ENCODE data around the gene GSKIP. TPM values are rescaled to one million over a fixed set of nuclear protein-coding genes. Genes with fewer than 3 reads are reported as not detected.

The GSKIP gene
- total RNA-seq, 1 donor: 8.6 TPM

DNA sequence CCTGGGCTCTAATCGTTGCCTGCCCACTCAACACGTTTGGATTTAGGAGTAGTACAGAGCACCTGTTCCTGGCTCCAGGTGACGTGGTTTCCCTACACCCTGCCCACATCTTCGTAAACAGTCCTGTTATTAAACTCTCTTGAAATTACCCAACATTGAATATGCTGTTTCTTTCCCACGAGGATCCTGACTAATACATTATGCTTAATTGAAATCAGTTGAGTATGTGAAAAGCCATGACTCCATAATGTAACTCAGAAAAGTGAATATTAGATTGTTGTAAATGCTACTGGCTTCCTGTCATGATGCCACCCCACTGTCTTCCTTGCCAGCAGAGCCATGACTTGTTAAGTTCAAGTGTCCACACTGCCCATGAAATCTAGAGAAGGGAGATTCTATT is 50.2 kb downstream of the GSKIP start:
- no peak for DNase-seq (ENCODE audit: low read depth in 2 of 3, low spot score in 2 of 3)

DNA sequence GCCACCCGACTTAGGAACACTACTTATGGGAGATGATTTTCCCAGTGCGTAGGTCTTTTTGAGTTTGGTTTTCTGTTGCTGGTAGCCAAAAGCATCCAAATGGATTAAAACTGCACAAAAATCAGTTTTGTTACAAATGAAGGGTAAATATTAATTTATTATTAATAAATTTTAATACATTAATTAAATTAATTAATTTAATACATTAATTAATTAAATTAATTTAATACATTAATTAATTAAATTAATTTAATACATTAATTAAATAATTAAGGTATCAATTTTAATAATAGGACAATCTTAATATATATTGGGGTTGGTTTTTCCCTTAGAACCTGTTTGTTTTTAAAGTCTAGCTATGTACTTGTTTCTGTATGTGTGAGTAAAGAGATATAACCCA is 52.2 kb downstream of the GSKIP start:
- DNase-seq (ENCODE audit: low read depth in 2 of 3, low spot score in 2 of 3): no peak

DNA sequence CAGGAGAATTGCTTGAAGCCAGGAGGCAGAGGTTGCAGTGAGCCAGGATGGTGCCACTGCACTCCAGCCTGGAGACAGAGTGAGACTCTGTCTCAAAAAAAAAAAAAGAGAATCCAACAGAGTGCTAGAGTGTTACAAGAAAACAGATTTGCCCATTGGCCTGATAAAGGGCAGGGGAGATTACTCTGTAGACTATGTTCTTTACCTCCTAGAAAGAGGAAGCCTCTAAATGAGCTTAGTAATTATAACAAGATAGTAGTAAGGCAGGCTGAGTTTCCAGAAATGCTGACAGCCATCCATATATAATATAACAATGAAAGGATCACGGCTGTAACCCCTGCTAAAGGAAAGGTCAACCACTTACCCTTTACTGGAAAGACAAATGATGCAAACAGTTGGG is 53.0 kb downstream of the GSKIP start:
- DNase-seq (ENCODE audit: low read depth in 2 of 3, low spot score in 2 of 3): peak in 1 of 3 donors; percentile 6

DNA sequence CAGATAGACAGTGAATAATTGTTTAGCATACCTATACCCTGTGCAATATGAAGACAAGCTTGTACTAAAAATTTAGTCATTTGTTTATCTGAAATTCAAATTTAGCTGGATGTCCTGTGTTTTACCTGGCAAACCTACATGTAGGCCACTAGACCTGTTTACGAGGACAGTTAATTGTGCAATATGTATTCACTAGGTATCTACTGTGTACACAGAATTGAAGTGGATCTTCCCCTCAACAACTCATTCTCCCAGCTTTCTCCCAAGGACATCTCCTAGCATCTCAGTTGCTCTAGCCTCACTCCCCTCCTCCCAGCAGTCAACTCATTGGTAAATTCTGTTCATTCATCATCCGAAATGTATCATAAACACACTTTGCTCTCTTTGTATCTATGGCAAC is 53.9 kb downstream of the GSKIP start:
- DNase-seq (ENCODE audit: low read depth in 2 of 3, low spot score in 2 of 3): no peak

DNA sequence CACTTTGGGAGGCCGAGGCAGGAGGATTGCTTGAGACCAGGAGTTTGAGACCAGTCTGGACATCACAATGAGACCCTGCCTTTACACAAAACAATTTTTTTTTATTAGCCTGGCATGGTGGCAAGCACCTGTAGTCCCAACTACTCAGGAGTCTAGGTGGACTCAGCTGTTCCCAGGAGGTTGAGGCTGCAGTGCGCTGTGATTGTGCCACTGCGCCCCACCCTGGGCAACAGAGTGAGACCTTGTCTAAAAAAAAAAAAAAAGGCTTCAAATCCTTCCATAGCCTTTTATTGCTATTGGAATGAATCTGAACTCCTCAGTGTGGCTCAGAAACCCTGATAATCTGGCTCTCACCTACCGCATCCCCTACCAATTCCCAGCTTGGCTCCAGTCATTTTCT is 54.7 kb downstream of the GSKIP start:
- no peak for DNase-seq (ENCODE audit: low read depth in 2 of 3, low spot score in 2 of 3)

DNA sequence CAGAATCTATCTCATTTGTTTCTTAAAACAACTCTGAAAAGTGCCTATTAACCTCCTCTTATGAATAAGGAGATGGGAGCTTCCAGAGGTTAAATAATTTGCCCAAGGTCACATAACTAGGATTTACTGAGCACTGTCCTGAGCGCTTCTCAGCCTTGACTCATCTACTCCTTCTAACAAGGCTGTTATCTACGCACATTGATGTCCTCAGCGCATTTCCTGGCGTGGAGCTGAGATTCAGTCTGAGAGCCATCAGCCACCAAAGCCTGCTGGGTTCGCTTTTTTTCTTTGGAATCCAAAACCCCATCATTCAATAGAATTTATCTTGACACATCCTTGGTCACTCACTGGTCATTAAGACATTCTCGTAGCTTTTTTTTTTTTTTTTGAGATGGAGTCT is 57.9 kb downstream of the GSKIP start:
- DNase-seq (ENCODE audit: low read depth in 2 of 3, low spot score in 2 of 3): no peak

DNA sequence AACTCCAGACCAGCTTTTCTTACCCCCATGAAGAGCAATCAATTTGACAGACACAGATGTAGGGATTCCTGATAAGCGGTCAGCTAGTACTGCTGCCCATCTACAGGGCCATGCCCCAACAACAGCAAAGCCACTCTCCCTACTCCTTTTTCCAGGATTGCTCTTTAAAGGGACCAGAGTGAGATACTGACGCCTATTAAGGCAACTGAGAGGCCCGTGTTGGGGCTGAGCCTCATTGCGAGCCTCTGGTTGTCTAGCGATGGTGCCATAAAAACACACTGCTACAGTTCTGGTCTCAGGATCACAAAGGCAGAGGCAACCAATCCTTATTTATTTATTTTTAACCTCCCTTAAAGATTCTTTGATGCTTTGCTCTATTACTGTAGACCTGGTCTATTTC is 59.7 kb downstream of the GSKIP start:
- no peak for DNase-seq (ENCODE audit: low read depth in 2 of 3, low spot score in 2 of 3)

DNA sequence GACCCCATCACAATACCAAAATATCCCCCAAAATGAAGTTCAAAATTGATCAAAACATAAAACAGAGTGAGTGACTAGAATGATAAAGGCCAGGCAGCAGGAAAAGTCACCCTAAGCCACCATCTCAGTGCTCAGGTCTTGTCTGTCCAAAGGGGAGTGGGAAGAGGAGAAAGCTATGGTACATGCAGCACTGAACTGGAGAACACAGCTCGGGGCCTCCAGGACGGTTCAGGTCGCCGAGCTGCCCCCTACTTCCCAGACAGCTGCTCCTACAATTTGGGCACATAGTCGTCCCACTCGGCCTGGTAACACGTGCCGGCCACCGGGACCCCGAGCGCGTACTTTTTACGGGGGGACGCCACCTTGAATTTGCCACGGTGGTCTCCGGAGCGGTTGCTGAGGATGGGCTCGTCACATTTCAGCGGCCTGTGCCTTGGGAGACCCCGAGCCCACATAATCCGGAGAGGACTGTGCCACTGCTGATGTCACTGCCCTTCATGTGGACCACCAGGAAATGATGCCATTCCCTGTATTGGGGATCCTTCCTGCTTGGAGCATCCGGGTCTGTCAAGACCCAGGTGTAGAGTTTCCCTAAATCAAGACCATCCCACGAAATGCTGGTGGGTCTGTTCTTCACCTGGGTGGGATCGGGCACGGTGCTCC is 60.3 kb downstream of the GSKIP start:
- no peak for DNase-seq (ENCODE audit: low read depth in 2 of 3, low spot score in 2 of 3)

DNA sequence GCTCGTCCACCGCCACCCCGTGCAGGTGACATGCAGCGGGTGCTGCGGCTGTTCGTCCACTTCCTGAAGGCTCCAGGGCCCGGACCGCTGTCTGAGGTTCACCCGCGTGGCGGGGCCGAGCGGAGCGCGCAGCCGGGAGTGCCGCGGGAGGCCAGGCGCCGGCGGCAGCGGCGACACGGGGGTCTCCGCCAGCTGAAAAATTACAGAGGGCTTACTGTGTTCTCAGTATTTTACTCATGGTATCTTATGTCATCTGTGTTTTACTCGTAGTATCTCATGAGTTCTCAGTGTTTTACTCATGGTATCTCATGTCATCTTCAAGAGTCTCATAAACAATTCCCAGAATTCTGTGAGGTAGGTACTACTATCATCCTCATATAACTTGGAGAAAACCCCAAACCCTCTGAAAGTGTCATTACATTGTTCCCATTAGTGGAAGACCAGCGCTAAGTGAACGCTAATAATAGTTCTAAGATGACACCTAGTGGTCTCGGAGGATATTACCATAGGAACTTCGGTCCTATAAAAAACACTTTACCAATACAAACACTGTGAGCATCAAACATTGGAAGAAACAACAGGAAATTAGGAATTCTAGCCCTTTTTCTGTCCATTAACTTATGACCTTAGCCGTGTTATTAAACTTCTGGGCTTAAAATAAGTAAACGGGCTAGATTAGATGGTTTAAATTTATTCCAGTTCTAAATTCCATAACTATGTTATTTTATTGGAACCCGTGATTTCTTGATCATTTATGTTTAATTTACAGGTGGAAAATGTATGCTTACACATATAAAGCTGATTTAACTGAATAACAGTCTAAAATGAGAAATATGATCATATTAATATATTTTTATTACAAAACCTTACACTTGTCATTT is 61.0 kb downstream of the GSKIP start:
- DNase-seq (ENCODE audit: low read depth in 2 of 3, low spot score in 2 of 3): peak; percentile 46 to 78 (median 54)

DNA sequence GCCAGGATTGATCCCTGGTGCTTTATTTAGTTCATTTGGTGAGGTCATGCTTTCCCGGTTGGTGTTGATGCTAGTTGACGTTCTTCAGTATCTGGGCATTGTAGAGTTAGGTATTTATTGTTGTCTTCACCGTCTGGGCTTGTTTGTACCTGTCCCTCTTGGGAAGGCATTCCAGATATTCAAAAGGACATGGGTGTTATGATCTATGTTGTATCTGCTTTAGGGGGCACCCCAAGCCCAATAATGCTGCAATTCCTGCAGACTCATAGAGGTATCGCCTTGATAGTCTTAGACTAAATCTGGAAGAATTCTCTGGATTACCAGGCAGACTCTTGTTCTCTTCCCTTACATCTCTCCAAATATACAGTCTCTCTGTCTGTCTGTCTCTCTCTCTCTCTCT is 70.7 kb downstream of the GSKIP start:
- no peak for DNase-seq (ENCODE audit: low read depth in 2 of 3, low spot score in 2 of 3)

Small RNA genes lying within 50 kb of the gene (small RNA-seq; reads per million reads assigned to genes)
- 0.95 reads per million, percentile 29 among the genes with 10 or more reads in this experiment for gene RNU2-33P

Other genes with a start within 250 kb of the GSKIP start
- gene BDKRB2, start 158.7 kb upstream of the GSKIP start, total RNA-seq: under 0.01 TPM
- not detected for gene BDKRB1, start 107.3 kb upstream of the GSKIP start, total RNA-seq
- gene ATG2B, start 185 bp upstream of the GSKIP start, total RNA-seq: 16.2 TPM
- gene AK7, start 28.6 kb downstream of the GSKIP start, total RNA-seq: 1.3 TPM
- gene PAPOLA, start 138.9 kb downstream of the GSKIP start, total RNA-seq: 74.6 TPM

All from hematopoietic multipotent progenitor cell (in vitro differentiated cells).